Dedifferentiated amniotic fluid mesenchymal stem cell (primary cell): ENCODE measurements around the gene SNX10.

Experiments used
- DNase-seq: peaks from one replicate; pipeline ENCODE4 v3.0.0-alpha.2; 2016; ENCODE audit errors: extremely low spot score

Gene SNX10

DNA sequence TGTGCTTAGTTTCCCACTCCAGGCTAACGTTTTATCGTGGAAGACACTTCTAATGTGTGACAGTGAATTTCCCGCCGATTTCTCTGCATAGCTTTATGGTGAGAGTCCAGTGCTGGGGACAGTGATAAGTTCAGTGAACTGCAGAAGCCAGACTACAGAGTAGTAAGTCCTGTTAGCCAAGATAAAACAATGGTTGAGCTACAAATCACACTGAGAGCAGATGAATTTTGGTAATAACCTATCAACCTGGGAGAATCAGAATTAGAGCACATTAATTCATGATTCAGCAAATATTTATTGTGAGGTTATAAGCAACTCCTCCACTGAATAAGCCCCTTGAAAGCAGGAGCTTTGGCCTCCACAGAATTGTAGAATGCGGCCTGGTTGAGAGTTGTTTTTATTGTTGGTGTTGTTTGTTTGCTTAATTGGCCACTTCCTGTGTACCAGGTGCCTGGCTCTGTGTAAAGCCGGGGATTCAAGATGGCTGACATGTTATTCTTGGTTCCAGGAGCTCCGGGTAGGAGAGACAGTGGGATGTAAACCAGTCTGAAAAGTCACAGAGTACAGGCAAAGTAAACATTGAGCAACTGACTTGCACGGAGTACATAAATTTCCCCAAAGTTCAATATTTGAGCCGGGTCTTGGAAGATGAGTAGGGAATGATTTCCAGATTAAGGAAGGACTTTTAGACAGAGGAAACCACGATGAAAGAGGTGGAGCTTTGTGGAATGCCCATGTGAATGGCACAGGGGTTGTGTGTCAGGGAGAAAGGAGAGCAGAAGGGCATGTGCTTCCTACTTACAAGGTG, 112.7 kb downstream of the SNX10 start:
- DNase-seq: no peak

DNA sequence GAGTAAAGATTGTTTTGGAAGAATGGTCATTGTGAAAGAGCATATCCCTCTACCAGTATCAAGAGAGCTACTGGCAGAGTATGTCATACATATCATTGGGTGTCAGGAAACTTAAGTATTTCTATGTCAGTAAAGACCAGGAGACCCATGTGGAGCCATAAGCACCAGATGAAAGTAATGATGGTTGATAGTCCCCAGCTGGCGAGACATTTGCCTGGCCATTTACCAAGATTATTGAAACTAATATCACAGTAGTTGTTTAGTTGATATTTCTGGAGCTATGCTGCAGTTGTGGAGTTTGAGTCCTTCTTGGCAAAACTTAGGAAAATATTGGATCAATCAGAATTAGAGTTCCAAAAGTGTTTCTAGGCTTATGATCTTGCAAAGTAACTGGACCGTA, 114.8 kb downstream of the SNX10 start:
- DNase-seq: no peak

DNA sequence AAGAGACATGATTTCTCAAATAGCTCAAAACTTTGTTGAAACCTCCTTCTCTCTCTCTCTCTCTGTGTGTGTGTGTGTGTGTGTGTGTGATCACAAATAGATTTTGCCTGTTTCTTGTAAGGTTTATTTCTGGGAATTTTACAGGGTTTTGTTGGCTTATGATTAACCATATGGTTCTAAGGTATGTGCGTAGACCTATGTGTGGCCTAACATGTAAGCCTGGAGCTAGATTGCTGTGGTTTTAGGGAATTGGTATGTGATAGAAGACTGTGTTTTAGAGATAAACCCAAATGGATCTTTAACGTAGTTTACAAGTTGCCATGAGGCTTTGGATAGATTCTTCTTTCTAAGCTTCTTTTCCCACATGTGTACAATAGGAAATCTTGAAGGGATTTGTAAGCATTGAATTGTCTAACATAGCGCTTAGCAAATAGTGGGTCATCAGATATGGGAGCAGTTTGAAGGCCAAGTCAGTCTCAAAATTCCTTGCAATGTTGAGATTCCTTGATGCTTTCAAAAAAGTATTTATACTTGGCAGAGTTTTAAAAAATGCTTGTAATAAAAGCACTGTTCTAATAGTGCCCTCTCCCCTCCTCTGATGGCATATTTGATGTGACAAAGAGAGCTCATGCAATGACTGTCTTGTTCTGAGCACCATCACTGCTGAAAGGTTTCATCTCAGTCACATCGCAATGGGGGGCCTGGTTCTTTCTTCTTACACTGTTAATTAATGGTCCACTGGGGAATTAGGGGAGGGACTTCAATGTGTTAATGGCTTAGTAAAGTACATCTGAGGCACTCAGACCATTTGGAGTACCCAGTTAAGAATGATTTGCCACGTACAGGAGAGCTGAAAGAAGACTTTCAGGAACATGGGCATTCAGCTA, 118.2 kb downstream of the SNX10 start:
- DNase-seq: no peak

DNA sequence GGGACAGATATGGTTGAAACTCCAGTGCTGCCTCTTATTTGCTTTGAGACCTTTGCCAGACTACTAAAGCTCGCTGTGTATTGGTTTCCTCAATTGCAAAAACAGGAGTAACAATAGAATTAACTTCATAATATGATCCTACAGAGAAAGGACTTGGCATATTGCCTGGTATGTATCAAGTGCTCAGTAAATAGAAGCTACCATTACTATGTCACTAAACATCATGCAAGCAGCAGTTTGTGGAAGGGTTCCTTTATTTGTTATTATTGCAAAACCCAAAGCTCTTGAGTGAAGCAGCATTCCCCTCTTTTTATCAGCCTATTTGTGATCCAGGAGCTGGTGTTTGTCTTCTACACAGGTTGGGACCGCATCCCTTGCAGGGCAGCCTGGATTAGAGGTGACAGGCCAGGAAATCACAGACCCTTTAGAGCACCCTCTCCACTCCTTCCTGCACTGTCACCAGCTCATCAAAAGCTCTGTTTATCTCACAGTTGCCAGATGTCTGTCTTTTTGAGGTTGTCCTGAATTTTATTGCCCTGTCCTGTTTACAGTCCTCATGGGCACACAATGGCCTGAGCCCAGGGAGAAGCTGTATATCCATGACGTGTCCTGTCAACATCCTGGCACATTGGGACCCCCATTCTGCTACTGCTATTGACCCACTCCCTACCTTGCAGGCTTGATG, 121.5 kb downstream of the SNX10 start:
- no peak for DNase-seq

DNA sequence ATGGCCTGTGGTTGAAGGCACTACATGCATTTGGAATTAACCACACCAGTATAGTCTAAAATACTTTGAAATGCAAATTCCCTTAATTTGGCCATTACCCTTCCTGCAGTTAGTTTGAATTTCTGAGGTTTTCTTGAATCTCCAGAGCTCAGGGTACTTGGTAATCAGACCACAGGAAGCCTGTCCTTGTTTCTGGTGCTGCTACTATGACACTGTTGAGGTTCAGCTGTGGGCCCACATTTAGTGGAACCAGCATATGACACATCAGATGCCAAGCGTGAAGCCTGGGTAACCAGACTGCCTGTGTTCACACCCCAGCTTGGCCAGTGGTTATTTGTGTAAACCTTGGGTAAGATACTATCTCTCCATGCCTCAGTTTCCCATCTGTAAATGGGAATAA, 124.3 kb downstream of the SNX10 start:
- DNase-seq: no peak

DNA sequence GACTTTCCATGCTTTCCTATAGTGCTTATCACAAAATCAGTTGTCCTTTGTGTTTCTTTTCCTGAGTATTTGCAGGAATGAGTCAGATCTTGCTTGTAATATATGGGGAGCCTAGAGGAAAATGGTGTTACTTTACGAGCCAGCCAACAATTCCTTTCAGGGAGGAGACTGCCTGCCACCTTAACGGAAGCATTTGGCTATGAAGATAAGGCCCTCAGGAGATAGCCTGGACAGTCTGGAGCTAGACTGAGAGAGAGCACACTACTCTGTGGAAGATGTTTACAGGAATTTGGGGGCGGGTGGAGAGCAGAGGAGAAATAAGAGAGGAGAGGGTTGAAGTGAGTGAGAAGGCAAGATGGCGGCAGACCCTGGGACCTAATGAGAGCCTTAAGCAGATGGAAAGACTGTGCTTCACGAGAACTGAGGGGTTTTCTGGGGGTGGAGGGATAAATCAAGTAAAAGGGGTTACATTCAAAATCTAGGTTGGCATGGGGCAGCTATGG, 126.3 kb downstream of the SNX10 start:
- no peak for DNase-seq

DNA sequence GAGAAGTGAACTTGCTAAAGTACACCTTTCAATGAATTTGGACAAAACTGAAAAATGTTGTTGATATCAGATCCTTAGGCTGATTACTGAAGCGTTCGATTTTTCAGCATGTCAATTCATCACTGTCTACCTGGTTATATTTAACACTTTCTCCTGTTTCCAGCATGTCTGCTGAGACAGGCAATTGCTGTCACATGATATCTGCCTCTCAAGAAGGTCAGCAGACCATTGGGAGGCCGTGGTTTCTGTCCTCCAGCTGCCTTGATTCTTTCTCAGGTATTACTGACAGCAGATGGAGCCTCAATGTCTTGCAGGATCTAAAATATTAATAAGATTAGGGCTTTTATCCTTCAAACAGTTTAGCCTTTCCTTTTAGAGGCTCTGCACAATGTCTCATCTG, 127.5 kb downstream of the SNX10 start:
- DNase-seq: no peak

DNA sequence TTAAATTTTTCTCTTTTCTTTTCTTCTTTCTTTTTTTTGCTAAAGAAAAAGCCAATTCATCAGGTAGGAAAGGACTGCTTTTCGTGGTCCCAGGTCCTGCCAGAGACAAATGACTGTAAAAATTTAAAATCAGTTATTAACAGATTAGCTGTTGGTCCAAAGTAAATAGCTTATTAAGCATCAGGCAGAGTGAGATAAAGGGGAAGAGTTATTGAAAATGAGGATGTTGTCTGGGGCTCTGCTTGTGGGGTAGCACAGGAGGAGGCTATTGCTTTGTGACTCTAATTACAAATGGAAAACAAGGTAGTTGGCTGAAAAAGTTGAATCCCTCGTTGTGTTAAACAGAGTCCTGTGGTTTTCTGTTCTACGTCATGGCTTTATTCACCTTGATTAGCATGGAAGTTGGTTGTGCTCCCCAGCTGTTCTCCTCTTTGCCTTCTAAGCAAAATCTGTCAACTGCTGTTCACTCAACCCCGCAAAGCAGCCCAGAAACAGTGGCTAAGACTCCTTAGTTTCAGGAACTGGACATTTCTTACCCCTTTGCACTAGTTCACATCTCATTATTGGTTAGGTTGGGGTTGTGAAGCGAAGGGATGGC, 128.9 kb downstream of the SNX10 start:
- DNase-seq: no peak

DNA sequence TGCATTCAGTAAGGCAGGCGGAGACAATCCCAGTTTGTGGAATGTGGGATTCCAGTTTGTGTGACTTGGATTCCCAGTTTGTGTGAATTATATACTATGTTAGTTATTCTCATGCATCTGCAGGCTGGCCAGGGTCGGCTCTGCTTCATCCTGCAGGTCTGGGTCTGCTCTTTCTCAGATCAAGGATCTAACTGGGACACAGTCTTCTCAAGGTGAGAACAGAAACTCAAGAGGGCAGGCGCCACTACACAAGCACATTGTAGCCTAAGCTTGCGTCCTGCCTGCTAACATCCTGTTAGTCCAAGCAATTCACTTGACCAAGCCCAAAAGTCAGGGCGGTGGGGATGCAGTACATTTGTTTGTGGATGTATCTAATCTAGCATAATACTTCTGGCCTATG, 131.1 kb downstream of the SNX10 start:
- no peak for DNase-seq

DNA sequence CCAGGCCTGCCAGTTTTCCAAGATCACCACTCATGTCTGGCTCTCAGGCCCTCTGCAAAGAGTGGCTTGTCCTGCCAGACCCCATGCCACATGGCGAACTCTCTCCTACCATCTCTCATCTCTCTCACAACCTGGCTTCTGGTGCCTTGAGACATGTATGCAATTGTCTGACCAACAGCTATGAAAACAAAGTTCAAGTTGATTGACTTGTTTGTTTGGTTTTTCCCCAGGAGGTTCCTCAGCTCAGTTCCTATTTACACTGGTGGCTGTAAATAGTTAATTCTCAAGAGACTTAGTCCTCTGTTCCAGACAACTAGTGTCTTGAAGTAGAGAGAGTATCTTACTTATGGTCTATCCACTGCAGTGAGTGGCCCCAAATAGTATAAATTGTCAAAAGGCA, 131.8 kb downstream of the SNX10 start:
- no peak for DNase-seq
